CD4-positive, alpha-beta T cell treated with Interleukin-12 subunit alpha and Interleukin-12 subunit beta, for 1 hour (primary cell): ENCODE data around the gene UCHL1.

Experiments used
- DNase-seq: peaks from one replicate; pipeline ENCODE4 v3.0.0-alpha.2; 2020

UCHL1 gene

GRCh38 chr4:41256740-41257256, at the start of gene UCHL1:
UCHL1 (plus strand) TSS chr4:41256928; CDS start chr4:41256977, 49 bp downstream.
- no peak for DNase-seq

GRCh38 chr4:41207291-41207831, 49.4 kb upstream of the UCHL1 start:
- DNase-seq, result no peak

GRCh38 chr4:41209187-41209586, 47.5 kb upstream of the UCHL1 start:
- DNase-seq, result no peak

- no peak for DNase-seq
These were observed 46.8 kb upstream of the UCHL1 start for GRCh38 chr4:41209901-41210300.

- DNase-seq, result no peak
These were observed 44.6 kb upstream of the UCHL1 start for GRCh38 chr4:41211951-41212615.

GRCh38 chr4:41212616-41213203, 44.0 kb upstream of the UCHL1 start:
- DNase-seq, result peak; percentile 5

- no peak for DNase-seq
These were observed 43.0 kb upstream of the UCHL1 start for GRCh38 chr4:41213625-41214135.

- DNase-seq, result peak; percentile 33
These were observed 42.4 kb upstream of the UCHL1 start, which contains the start of gene APBB2 for GRCh38 chr4:41214136-41214824. APBB2 (minus strand) TSS chr4:41214542; CDS start chr4:41033254, 181,288 bp downstream.

GRCh38 chr4:41214825-41215146, 41.9 kb upstream of the UCHL1 start:
- DNase-seq, result no peak

- no peak for DNase-seq
These were observed 41.6 kb upstream of the UCHL1 start for GRCh38 chr4:41215155-41215554.

GRCh38 chr4:41215969-41216293, 40.8 kb upstream of the UCHL1 start:
- DNase-seq, result no peak

GRCh38 chr4:41216294-41217019, 40.3 kb upstream of the UCHL1 start:
- peak; percentile 13 for DNase-seq

- no peak for DNase-seq
These were observed 39.8 kb upstream of the UCHL1 start for GRCh38 chr4:41217020-41217333.

- DNase-seq, result no peak
These were observed 39.4 kb upstream of the UCHL1 start for GRCh38 chr4:41217374-41217773.

- DNase-seq, result no peak
These were observed 38.0 kb upstream of the UCHL1 start for GRCh38 chr4:41218703-41219102.

- no peak for DNase-seq
These were observed 37.2 kb upstream of the UCHL1 start for GRCh38 chr4:41219421-41219950.

- DNase-seq, result no peak
These were observed 34.7 kb upstream of the UCHL1 start for GRCh38 chr4:41221850-41222645.

- no peak for DNase-seq
These were observed 28.8 kb upstream of the UCHL1 start for GRCh38 chr4:41227902-41228301.

- no peak for DNase-seq
These were observed 24.3 kb upstream of the UCHL1 start for GRCh38 chr4:41232406-41232805.

GRCh38 chr4:41232856-41233255, 23.9 kb upstream of the UCHL1 start:
- no peak for DNase-seq

GRCh38 chr4:41236032-41236431, 20.7 kb upstream of the UCHL1 start:
- no peak for DNase-seq

GRCh38 chr4:41236508-41236907, 20.2 kb upstream of the UCHL1 start:
- no peak for DNase-seq
